Liver (tissue), 3 donors: Measurements from ENCODE around the gene TMCO5A.

ENCODE experiments used
- CTCF ChIP-seq: fragments of 150-350 bp; IDR thresholded peaks from 2 replicates; pipeline ENCODE4 v1.5.1; 2017; ENCODE audit warnings: improper control_type of control experiment, low read depth, low read length; ENCODE audit not compliant: missing input control
- GABPA ChIP-seq, 2 donors: IDR thresholded peaks in 1 of 2; conservative IDR thresholded peaks in 1 of 2; 2 replicates each; pipeline ENCODE4 v1.6.1; 2016; ENCODE audit warnings: antibody characterized with exemption in 2 of 2, mild to moderate bottlenecking in 1 of 2, moderate library complexity in 1 of 2
- JUND ChIP-seq, 2 donors: IDR thresholded peaks; 2 replicates each; pipeline ENCODE4 v1.6.1; 2016; ENCODE audit warnings: antibody characterized with exemption in 2 of 2
- MAX ChIP-seq: IDR thresholded peaks from 2 replicates; pipeline ENCODE4 v1.6.1; 2016; ENCODE audit warnings: antibody characterized with exemption
- RAD21 ChIP-seq, 2 donors: IDR thresholded peaks; 2 replicates each; pipeline ENCODE4 v1.6.1; 2016; ENCODE audit warnings: antibody characterized with exemption in 2 of 2, mild to moderate bottlenecking in 2 of 2
- REST ChIP-seq: IDR thresholded peaks from 2 replicates; pipeline ENCODE4 v1.6.1; 2016; ENCODE audit warnings: antibody characterized with exemption, mild to moderate bottlenecking
- SP1 ChIP-seq: IDR thresholded peaks from 2 replicates; pipeline ENCODE4 v1.6.1; 2018; ENCODE audit warnings: antibody characterized with exemption, mild to moderate bottlenecking
- TF ChIP-seq, protein P1 (sequence below): IDR thresholded peaks from 2 replicates; pipeline ENCODE4 v1.6.1; 2016; ENCODE audit warnings: antibody characterized with exemption
- donor health status: healthy.
- donor health status: healthy.

DNA sequence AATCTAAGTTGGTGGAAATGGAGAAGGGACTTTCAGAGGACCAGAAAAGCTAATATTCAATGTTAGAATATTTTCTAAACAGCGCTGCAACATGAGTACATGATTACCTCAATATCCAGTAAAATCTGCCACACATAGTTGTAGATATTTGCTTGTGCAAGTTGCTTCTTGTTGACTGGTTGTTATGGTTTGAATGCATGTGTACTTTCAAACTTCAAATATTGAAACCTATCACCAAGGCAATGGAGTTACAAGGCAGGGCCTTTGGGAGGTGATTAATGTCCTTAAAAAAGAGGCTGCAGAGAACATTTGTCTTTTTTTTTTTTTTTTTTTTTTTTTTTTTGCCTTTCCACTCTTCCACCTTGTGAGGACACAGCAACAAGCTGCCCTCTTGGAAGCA, 49.9 kb downstream of the TMCO5A start:
- no peak for TF ChIP-seq CTCF
- no peak for TF ChIP-seq MAX
- no peak for TF ChIP-seq SP1
- TF ChIP-seq REST, result no peak
- TF ChIP-seq GABPA (IDR thresholded peaks at IDR 0.05 in 1 of 2, conservative IDR thresholded peaks at IDR 0.05 in 1 of 2), result no peak
- TF ChIP-seq, protein P1, sequence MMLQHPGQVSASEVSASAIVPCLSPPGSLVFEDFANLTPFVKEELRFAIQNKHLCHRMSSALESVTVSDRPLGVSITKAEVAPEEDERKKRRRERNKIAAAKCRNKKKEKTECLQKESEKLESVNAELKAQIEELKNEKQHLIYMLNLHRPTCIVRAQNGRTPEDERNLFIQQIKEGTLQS, result no peak
- TF ChIP-seq RAD21 (IDR thresholded peaks at IDR 0.05), result no peak
- TF ChIP-seq JUND (IDR thresholded peaks at IDR 0.05), result no peak
